Measurements from ENCODE around the gene PTTG1IP.

The PTTG1IP gene

GRCh38 chr21:44868707-44869106, 4.8 kb downstream of the PTTG1IP start (continued):
- TF ChIP-seq PRDM10 (tag by site-specific recombination; IDR thresholded peaks at IDR 0.05) = no peak

- Histone ChIP-seq H3K27ac (ENCODE audit: extremely low read depth, low read depth, low read length) (no peak overlapping the region), H3K9me3 (ENCODE audit: control insufficient read depth, insufficient read depth, low read depth, low read length) (no peaks in the 10 kb centered on the region), H3K36me3 (ENCODE audit: control insufficient read depth in 2 of 2, insufficient read depth in 1 of 2, low read length in 2 of 2) (peaks cover 0 to 29% of the 10 kb centered on the region in 2 experiments; a peak in 2 of 3 replicates), H3K4me1 (ENCODE audit: control insufficient read depth, insufficient read depth, low read length) (peaks cover 25% of the 10 kb centered on the region), H3K4me3 (ENCODE audit: low read depth, low read length) (no peak overlapping the region)
- ChIA-PET POLR2A (no interaction called here), CTCF (interaction anchor here (2.0 kb wide), 1 partner anchor 25 kb away, joined by 5 read pairs; no protein-coding TSS in a partner anchor)
- TF ChIP-seq EGR2 (tag by site-specific recombination; IDR thresholded peaks at IDR 0.05; ENCODE audit: low read depth) (no peak), ZNF677 (tag by site-specific recombination; IDR thresholded peaks at IDR 0.05) (peak; percentile 91)
These were observed 5.3 kb downstream of the PTTG1IP start for GRCh38 chr21:44867999-44868700.

- Histone ChIP-seq H3K9me3 (ENCODE audit: control insufficient read depth, insufficient read depth, low read depth, low read length) (no peaks in the 10 kb centered on the region), H3K4me1 (ENCODE audit: control insufficient read depth, insufficient read depth, low read length) (peaks cover 25% of the 10 kb centered on the region), H3K4me3 (ENCODE audit: low read depth, low read length) (no peak overlapping the region), H3K36me3 (ENCODE audit: control insufficient read depth in 2 of 2, insufficient read depth in 1 of 2, low read length in 2 of 2) (peaks cover 0 to 33% of the 10 kb centered on the region in 2 experiments; a peak in 2 of 3 replicates), H3K27ac (ENCODE audit: extremely low read depth, low read depth, low read length) (no peak overlapping the region)
- POLR2A ChIA-PET = no interaction called here
- no peak for TF ChIP-seq ZNF398 (tag by site-specific recombination; IDR thresholded peaks at IDR 0.05)
- no peak for TF ChIP-seq ZBTB1 (tag by site-specific recombination; IDR thresholded peaks at IDR 0.05)
- TF ChIP-seq ZNF677 (tag by site-specific recombination; IDR thresholded peaks at IDR 0.05) = no peak
- TF ChIP-seq YY2 (tag by site-specific recombination; IDR thresholded peaks at IDR 0.05) = no peak
- TF ChIP-seq TRIM28 (IDR thresholded peaks at IDR 0.05; ENCODE audit: borderline replicate concordance, low read length) = no peak
- TF ChIP-seq GLIS2 (tag by site-specific recombination; IDR thresholded peaks at IDR 0.05) = no peak
- no peak for TF ChIP-seq ZNF174 (tag by site-specific recombination; IDR thresholded peaks at IDR 0.05)
- no peak for TF ChIP-seq ZBTB21 (tag by site-specific recombination; IDR thresholded peaks at IDR 0.05)
- no peak for TF ChIP-seq ZNF280C (tag by site-specific recombination; IDR thresholded peaks at IDR 0.05)
- CTCF ChIA-PET = interaction anchor here (0.6 to 2.0 kb wide), 3 partner anchors 25 to 66 kb away, joined by 3 to 5 read pairs (median 3); partner anchors contain the start of gene UBE2G2
These were observed 6.0 kb downstream of the PTTG1IP start for GRCh38 chr21:44867464-44867863.

All from HEK293 (cell line).